Activated naive CD4-positive, alpha-beta T cell treated with anti-CD3 and anti-CD28 coated beads, Interleukin-2, amount 50 U/mL, for 72 hours (primary cell): ENCODE results near the gene LMBR1L. TPM values are rescaled to one million over a fixed set of nuclear protein-coding genes. Genes with fewer than 3 reads are reported as not detected.
"Not testable (repeated sequence)": the region's sequence is repeated elsewhere in the genome, so short reads cannot be mapped to it uniquely, and the experiment has no call there.

ENCODE experiments used
- ATAC-seq, 2 donors: fragments of 150-1000 bp; cut with Tn5 transposase; 2 replicates each; pipeline ENCODE4 v1.10.0; 2021; ENCODE audit warnings: mild to moderate bottlenecking in 2 of 2, moderate library complexity in 2 of 2
- DNase-seq, 2 donors: peaks; one replicate each; pipeline ENCODE4 v3.0.0; 2021 to 2022; ENCODE audit warnings: low spot score in 2 of 2
- H3K27ac Mint-ChIP-seq, 2 donors: one replicate each; pipeline ENCODE4 v1.8.0; 2022; ENCODE audit warnings: mild to moderate bottlenecking in 2 of 2, mixed read lengths in 2 of 2
- H3K36me3 Mint-ChIP-seq, 2 donors: one replicate each; pipeline ENCODE4 v1.8.0; 2022; ENCODE audit warnings: mixed read lengths in 2 of 2
- H3K9me3 Mint-ChIP-seq, 2 donors: one replicate each; pipeline ENCODE4 v1.8.0; 2022; ENCODE audit warnings: mixed read lengths in 2 of 2
- total RNA-seq, 2 donors: library from RNA; stranded (reverse); gene quantifications; one replicate each; pipeline ENCODE4 v1.2.3, GENCODE V29; 2022

The LMBR1L gene
- total RNA-seq, 2 donors from 2014 or later = 64.0 to 134 TPM

GRCh38 chr12:49129332-49130150, 18.9 kb upstream of the LMBR1L start:
- peak overlapping the region; percentile 99 to 100 for H3K27ac Mint-ChIP-seq
- peaks cover 40 to 45% of the 10 kb centered on the region in 2 donors for H3K36me3 Mint-ChIP-seq
- ATAC-seq (no peak), DNase-seq (peak in 1 of 2 donors; percentile 56)
- no peaks in the 10 kb centered on the region for H3K9me3 Mint-ChIP-seq

GRCh38 chr12:49127971-49128370, 17.3 kb upstream of the LMBR1L start:
- H3K9me3 Mint-ChIP-seq, ATAC-seq: not testable (repeated sequence)
- H3K36me3 Mint-ChIP-seq = peaks cover 40 to 45% of the 10 kb centered on the region in 2 donors
- peak in 1 of 2 donors; percentile 18 for DNase-seq
- H3K27ac Mint-ChIP-seq = peak overlapping the region; percentile 51 to 87

GRCh38 chr12:49126852-49127763, 16.5 kb upstream of the LMBR1L start:
- Mint-ChIP-seq H3K36me3 (peaks cover 40 to 44% of the 10 kb centered on the region in 2 donors), H3K27ac (peak overlapping the region; percentile 51 to 87), H3K9me3 (no peaks in the 10 kb centered on the region)
- ATAC-seq (no peak), DNase-seq (peak in 1 of 2 donors; percentile 14)

GRCh38 chr12:49121047-49121696, 10.5 kb upstream of the LMBR1L start:
- Mint-ChIP-seq H3K36me3 (no peaks in the 10 kb centered on the region), H3K9me3 (no peaks in the 10 kb centered on the region), H3K27ac (peak overlapping the region in 1 of 2 donors; percentile 50)
- ATAC-seq (peak; percentile 4 to 56), DNase-seq (no peak)

- Mint-ChIP-seq H3K27ac (peak overlapping the region; percentile 97 to 98), H3K36me3 (peaks cover 5 to 7% of the 10 kb centered on the region in 2 donors), H3K9me3 (no peaks in the 10 kb centered on the region)
- ATAC-seq = peak; percentile 5 to 42
- DNase-seq = no peak
Measured at GRCh38 chr12:49111206-49111605, 559 bp upstream of the LMBR1L start.

- DNase-seq = no peak
- Mint-ChIP-seq H3K9me3 (no peaks in the 10 kb centered on the region), H3K27ac (peak overlapping the region; percentile 97 to 98), H3K36me3 (peaks cover 5 to 7% of the 10 kb centered on the region in 2 donors)
- no peak for ATAC-seq
Measured at GRCh38 chr12:49109641-49110463, 795 bp downstream of the LMBR1L start.

GRCh38 chr12:49108958-49109404, 1.7 kb downstream of the LMBR1L start:
- peaks cover 5 to 7% of the 10 kb centered on the region in 2 donors for H3K36me3 Mint-ChIP-seq
- no peak for ATAC-seq
- no peaks in the 10 kb centered on the region for H3K9me3 Mint-ChIP-seq
- peak overlapping the region in 1 of 2 donors; percentile 97 for H3K27ac Mint-ChIP-seq
- no peak for DNase-seq

- Mint-ChIP-seq H3K27ac (no peak overlapping the region), H3K36me3 (peaks cover 4% of the 10 kb centered on the region in 2 donors), H3K9me3 (no peaks in the 10 kb centered on the region)
- ATAC-seq (no peak), DNase-seq (no peak)
Measured at GRCh38 chr12:49105504-49106084, 5.1 kb downstream of the LMBR1L start.

- ATAC-seq (no peak), DNase-seq (no peak)
- no peaks in the 10 kb centered on the region for H3K36me3 Mint-ChIP-seq
- H3K27ac Mint-ChIP-seq = no peak overlapping the region
- no peaks in the 10 kb centered on the region for H3K9me3 Mint-ChIP-seq
Measured at GRCh38 chr12:49104822-49105221, 5.8 kb downstream of the LMBR1L start.

- DNase-seq (no peak), ATAC-seq (no peak)
- H3K27ac Mint-ChIP-seq = no peak overlapping the region
- no peaks in the 10 kb centered on the region for H3K9me3 Mint-ChIP-seq
- peaks cover 0 to 4% of the 10 kb centered on the region in 2 donors for H3K36me3 Mint-ChIP-seq
Measured at GRCh38 chr12:49100380-49100779, 10.3 kb downstream of the LMBR1L start.

GRCh38 chr12:49098703-49099102, 11.9 kb downstream of the LMBR1L start:
- Mint-ChIP-seq H3K9me3 (no peaks in the 10 kb centered on the region), H3K27ac (no peak overlapping the region), H3K36me3 (peaks cover 0 to 10% of the 10 kb centered on the region in 2 donors)
- no peak for ATAC-seq
- DNase-seq = no peak

- H3K36me3 Mint-ChIP-seq = peaks cover 0 to 10% of the 10 kb centered on the region in 2 donors
- no peak overlapping the region for H3K27ac Mint-ChIP-seq
- peak; percentile 48 to 69 for ATAC-seq
Measured at GRCh38 chr12:49098035-49098451, 12.6 kb downstream of the LMBR1L start.

GRCh38 chr12:49097381-49097780, 13.3 kb downstream of the LMBR1L start:
- peaks cover 0 to 10% of the 10 kb centered on the region in 2 donors for H3K36me3 Mint-ChIP-seq
- H3K27ac Mint-ChIP-seq = no peak overlapping the region
- no peak for DNase-seq
- ATAC-seq = no peak
- no peaks in the 10 kb centered on the region for H3K9me3 Mint-ChIP-seq

More at GRCh38 chr12:49098035-49098451, 12.6 kb downstream of the LMBR1L start:
- DNase-seq = peak in 1 of 2 donors; percentile 71
- no peaks in the 10 kb centered on the region for H3K9me3 Mint-ChIP-seq

- no peaks in the 10 kb centered on the region for H3K9me3 Mint-ChIP-seq
- peak overlapping the region in 1 of 2 donors; percentile 5 for H3K27ac Mint-ChIP-seq
- H3K36me3 Mint-ChIP-seq = peaks cover 0 to 10% of the 10 kb centered on the region in 2 donors
- DNase-seq (no peak), ATAC-seq (no peak)
Measured at GRCh38 chr12:49094975-49095365, 15.7 kb downstream of the LMBR1L start.
